NCI-H226 (cell line): ENCODE data around the gene CARMIL1.
"Not testable (repeated sequence)": the region's sequence is repeated elsewhere in the genome, so short reads cannot be mapped to it uniquely, and the experiment has no call there.

Source experiments
- DNase-seq: peaks from one replicate; pipeline ENCODE4 v3.0.0-alpha.2; 2015

CARMIL1 gene

GRCh38 chr6:25375125-25375524, 96.0 kb downstream of the CARMIL1 start:
- no peak for DNase-seq

- no peak for DNase-seq
Measured at GRCh38 chr6:25377664-25378063, 98.5 kb downstream of the CARMIL1 start.

- DNase-seq = no peak
Measured at GRCh38 chr6:25381077-25381476, 101.9 kb downstream of the CARMIL1 start.

GRCh38 chr6:25382476-25382875, 103.3 kb downstream of the CARMIL1 start:
- DNase-seq = not testable (repeated sequence)

- DNase-seq = no peak
Measured at GRCh38 chr6:25384234-25384633, 105.1 kb downstream of the CARMIL1 start.

- peak; percentile 89 for DNase-seq
Measured at GRCh38 chr6:25384967-25385366, 105.8 kb downstream of the CARMIL1 start.

GRCh38 chr6:25387483-25387882, 108.3 kb downstream of the CARMIL1 start:
- DNase-seq = no peak

GRCh38 chr6:25387911-25388310, 108.7 kb downstream of the CARMIL1 start:
- DNase-seq = no peak

- DNase-seq = no peak
Measured at GRCh38 chr6:25388776-25389175, 109.6 kb downstream of the CARMIL1 start.

GRCh38 chr6:25389471-25389870, 110.3 kb downstream of the CARMIL1 start:
- DNase-seq = peak; percentile 36

GRCh38 chr6:25392372-25392771, 113.2 kb downstream of the CARMIL1 start:
- DNase-seq = no peak

- no peak for DNase-seq
Measured at GRCh38 chr6:25395731-25396130, 116.6 kb downstream of the CARMIL1 start.

- DNase-seq = no peak
Measured at GRCh38 chr6:25397406-25397805, 118.2 kb downstream of the CARMIL1 start.

- DNase-seq = no peak
Measured at GRCh38 chr6:25399885-25400284, 120.7 kb downstream of the CARMIL1 start.

- DNase-seq = no peak
Measured at GRCh38 chr6:25401711-25402110, 122.5 kb downstream of the CARMIL1 start.

GRCh38 chr6:25402125-25402524, 123.0 kb downstream of the CARMIL1 start:
- DNase-seq = no peak

GRCh38 chr6:25403150-25403549, 124.0 kb downstream of the CARMIL1 start:
- DNase-seq = no peak

GRCh38 chr6:25404091-25404490, 124.9 kb downstream of the CARMIL1 start:
- DNase-seq = no peak

- no peak for DNase-seq
Measured at GRCh38 chr6:25404693-25405169, 125.6 kb downstream of the CARMIL1 start.

GRCh38 chr6:25405442-25405841, 126.3 kb downstream of the CARMIL1 start:
- no peak for DNase-seq

GRCh38 chr6:25407431-25407830, 128.3 kb downstream of the CARMIL1 start:
- no peak for DNase-seq

- no peak for DNase-seq
Measured at GRCh38 chr6:25410102-25410501, 130.9 kb downstream of the CARMIL1 start.

GRCh38 chr6:25411316-25411950, 132.3 kb downstream of the CARMIL1 start:
- no peak for DNase-seq

GRCh38 chr6:25413207-25413905, 134.2 kb downstream of the CARMIL1 start:
- DNase-seq = no peak

GRCh38 chr6:25414168-25414567, 135.0 kb downstream of the CARMIL1 start:
- DNase-seq = no peak
